SK-N-SH (cell line): ENCODE results near the gene AUTS2.

Experiments used
- CHD2 ChIP-seq: fragments of 150-350 bp; IDR thresholded peaks from 2 replicates; pipeline ENCODE4 v1.6.1; 2018; ENCODE audit warnings: low read length; ENCODE audit not compliant: partially characterized antibody
- ELF1 ChIP-seq: IDR thresholded peaks from 2 replicates; pipeline ENCODE4 v1.4.0; 2012
- FOXJ3 ChIP-seq: sonication (generic); formaldehyde crosslinking; IDR thresholded peaks from 2 replicates; pipeline ENCODE4 v1.5.1; 2020; ENCODE audit warnings: mild to moderate bottlenecking, missing genetic modification reagents
- GABPA ChIP-seq: IDR thresholded peaks from 2 replicates; pipeline ENCODE4 v1.4.0; 2012; ENCODE audit warnings: low read depth, mild to moderate bottlenecking
- POLR2AphosphoS5 ChIP-seq: IDR thresholded peaks from 2 replicates; pipeline ENCODE4 v1.6.1; 2012; ENCODE audit warnings: low read depth, low read length
- RAD21 ChIP-seq: IDR thresholded peaks from 2 replicates; pipeline ENCODE4 v1.6.1; 2012; ENCODE audit warnings: mild to moderate bottlenecking, low read length
- RFX5 ChIP-seq: IDR thresholded peaks from 2 replicates; pipeline ENCODE4 v1.6.1; 2012; ENCODE audit warnings: mild to moderate bottlenecking, improper control_type of control experiment, low read length
- TAF1 ChIP-seq: IDR thresholded peaks from 2 replicates; pipeline ENCODE4 v1.6.1; 2012; ENCODE audit warnings: low read depth, mild to moderate bottlenecking, low read length, moderate library complexity, borderline replicate concordance
- USF1 ChIP-seq: IDR thresholded peaks from 2 replicates; pipeline ENCODE4 v1.4.0; 2012; ENCODE audit warnings: low read depth, borderline replicate concordance
- USF2 ChIP-seq: fragments of 150-350 bp; IDR thresholded peaks from 2 replicates; pipeline ENCODE4 v1.6.1; 2017; ENCODE audit warnings: antibody characterized with exemption, low read length, low read depth, borderline replicate concordance
- TF ChIP-seq, protein P1 (sequence below): fragments of 200-600 bp; sonication (generic); IDR thresholded peaks from 2 replicates; pipeline ENCODE4 v1.6.1; 2017; ENCODE audit warnings: antibody characterized with exemption, mild to moderate bottlenecking, moderate library complexity

DNA sequence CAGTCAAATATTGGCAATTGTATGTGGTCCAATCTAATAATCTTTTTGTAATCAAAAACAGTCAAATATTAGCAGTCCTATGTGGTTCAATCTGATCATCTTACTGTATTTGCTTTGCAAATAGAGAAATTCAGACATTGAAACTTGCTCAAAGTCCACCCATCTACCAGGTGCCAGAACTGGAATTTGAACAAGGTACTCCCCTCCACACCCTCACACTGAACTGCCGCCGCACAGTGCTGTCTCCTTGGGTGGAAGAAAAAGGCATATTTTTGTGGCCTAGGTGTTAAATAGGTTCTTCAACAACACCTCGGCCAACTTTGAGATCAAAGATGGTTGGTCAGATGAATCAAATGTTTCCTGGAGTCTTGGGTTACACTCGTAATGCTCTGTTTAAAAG lies 989.5 kb downstream of the AUTS2 start:
- no peak for TF ChIP-seq RAD21
- no peak for TF ChIP-seq GABPA
- TF ChIP-seq, protein P1, sequence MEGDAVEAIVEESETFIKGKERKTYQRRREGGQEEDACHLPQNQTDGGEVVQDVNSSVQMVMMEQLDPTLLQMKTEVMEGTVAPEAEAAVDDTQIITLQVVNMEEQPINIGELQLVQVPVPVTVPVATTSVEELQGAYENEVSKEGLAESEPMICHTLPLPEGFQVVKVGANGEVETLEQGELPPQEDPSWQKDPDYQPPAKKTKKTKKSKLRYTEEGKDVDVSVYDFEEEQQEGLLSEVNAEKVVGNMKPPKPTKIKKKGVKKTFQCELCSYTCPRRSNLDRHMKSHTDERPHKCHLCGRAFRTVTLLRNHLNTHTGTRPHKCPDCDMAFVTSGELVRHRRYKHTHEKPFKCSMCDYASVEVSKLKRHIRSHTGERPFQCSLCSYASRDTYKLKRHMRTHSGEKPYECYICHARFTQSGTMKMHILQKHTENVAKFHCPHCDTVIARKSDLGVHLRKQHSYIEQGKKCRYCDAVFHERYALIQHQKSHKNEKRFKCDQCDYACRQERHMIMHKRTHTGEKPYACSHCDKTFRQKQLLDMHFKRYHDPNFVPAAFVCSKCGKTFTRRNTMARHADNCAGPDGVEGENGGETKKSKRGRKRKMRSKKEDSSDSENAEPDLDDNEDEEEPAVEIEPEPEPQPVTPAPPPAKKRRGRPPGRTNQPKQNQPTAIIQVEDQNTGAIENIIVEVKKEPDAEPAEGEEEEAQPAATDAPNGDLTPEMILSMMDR: no peak
- no peak for TF ChIP-seq CHD2
- no peak for TF ChIP-seq USF2
- TF ChIP-seq ELF1: no peak
- TF ChIP-seq FOXJ3: no peak
- TF ChIP-seq POLR2AphosphoS5: no peak
- TF ChIP-seq USF1: no peak
- no peak for TF ChIP-seq TAF1
- TF ChIP-seq RFX5: no peak
